Stimulated activated CD4-positive, alpha-beta T cell treated with anti-CD3 and anti-CD28 coated beads, Interleukin-4, amount 100 ng/mL, for 1 hour (primary cell): ENCODE results near the gene DUOXA2.

Experiments
- DNase-seq: peaks from one replicate; pipeline ENCODE4 v3.0.0-alpha.2; 2020

DUOXA2 gene

DNA sequence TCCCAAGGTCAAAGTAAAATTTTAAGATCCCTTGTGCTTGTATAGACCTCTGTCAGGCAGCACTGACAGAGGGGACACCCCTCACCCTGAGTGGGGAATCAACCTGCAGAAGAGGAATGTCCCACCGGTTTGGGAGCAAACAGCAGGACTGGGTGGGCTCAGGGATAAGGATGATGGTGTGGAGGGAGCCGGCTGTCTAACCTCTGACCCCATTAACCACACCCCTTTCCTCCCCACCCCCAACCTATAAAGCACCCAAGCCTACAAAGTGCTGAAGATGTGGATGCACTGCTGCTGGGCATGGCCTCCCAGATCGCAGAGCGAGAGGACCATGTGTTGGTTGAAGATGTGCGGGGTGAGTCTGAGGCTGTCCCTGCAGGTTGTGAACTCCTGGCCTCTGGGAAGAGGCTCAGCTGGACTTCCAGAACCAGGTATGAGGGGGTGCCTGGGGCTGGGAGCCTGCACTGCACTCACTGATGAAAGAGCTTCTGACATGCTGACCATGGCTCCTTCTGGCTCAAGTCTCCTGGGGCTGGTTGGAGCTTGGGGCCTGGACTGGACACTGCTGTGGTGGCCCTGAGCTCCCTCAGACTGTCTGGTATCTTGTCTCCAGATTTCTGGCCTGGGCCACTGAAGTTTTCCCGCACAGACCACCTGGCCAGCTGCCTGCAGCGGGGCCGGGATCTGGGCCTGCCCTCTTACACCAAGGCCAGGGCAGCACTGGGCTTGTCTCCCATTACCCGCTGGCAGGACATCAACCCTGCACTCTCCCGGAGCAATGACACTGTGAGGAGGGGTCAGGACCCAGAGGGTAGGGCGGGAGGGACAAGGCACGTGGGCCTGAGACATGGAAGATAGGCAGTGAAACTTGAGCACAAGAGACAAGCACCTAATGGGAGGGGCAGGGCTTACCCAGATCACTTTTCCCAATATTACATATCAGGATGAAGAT lies 25.0 kb downstream of the DUOXA2 start:
- no peak for DNase-seq

DNA sequence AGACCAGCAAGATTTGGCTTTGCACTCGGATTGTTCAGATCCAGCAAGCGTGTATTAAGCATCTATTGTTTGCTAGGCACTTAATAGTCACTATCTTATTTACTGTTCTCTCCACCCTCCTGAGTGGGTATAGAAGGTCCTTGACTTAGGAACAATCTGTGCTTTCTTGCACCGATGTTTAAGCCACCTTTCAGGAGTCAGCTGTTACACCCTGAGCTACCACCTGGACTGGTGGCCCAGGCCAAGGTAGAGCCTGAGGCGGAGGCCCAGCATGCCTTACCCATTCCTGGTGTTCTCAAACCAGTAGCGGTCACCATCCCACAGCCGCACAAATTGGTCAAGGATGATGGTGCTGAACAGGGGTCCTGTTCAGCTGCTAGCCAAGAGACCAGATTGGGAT lies 25.6 kb downstream of the DUOXA2 start:
- DNase-seq: no peak

- DNase-seq: no peak
Observed at GRCh38 chr15:45140557-45141250, 26.6 kb downstream of the DUOXA2 start.

DNA sequence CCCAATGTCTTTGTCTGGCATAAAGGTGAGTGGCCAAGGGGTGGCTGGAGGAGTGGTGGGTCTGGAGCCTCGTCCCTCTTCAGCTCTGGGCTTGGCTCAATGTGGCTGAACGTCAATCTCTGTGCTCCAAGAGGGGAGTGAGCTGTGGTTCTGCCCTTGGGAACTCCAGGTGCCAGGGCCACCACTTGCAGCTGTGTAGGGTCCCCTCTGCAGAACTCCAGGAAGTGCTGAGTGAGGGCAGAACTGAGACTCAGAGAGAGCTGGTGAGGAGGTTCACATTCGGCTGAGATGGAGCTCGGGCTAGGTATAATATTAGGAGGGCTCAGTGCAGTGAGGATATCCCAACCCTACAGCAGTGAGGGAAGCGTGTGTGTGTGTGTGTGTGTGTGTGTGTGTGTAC lies 27.3 kb downstream of the DUOXA2 start:
- no peak for DNase-seq

- DNase-seq: no peak
Observed at GRCh38 chr15:45143056-45143455, 28.9 kb downstream of the DUOXA2 start.

GRCh38 chr15:45143946-45144345 lies 29.8 kb downstream of the DUOXA2 start:
- DNase-seq: no peak

DNA sequence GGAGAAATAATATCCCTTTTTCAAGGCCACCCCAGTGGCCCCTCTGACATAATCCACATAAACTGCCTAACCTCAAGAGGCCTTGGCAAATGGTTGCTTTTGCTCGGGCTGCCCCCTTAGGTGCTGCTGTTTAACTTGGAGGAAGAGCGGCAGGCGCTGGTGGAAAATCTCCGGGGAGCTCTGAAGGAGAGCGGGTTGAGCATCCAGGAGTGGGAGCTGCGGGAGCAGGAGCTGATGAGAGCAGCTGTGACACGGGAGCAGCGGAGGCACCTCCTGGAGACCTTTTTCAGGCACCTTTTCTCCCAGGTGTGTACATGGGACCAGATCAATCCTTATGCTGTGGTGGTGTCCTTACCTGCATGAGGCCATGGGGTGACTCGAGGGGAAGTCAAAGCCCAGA lies 30.6 kb downstream of the DUOXA2 start:
- no peak for DNase-seq

DNA sequence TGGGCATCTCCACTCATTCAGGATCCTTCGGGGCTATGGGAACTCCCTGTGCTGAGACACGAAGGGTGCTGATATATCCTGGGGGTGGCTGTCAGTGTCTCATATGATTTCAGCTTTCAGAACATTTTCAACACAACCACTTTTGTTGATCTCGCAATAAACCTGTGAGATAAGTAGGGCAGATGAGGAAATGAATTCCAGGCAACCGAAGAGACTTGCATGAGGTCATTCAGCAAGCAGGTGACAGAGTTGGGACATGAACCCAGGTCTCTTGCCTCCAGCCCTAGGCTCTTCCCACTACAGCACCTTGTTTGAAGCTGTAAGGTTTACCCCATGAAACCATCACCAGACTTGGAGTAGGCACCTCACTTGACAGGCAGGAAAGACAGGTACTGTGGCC lies 32.3 kb downstream of the DUOXA2 start:
- no peak for DNase-seq

GRCh38 chr15:45147606-45148005 lies 33.5 kb downstream of the DUOXA2 start:
- no peak for DNase-seq

DNA sequence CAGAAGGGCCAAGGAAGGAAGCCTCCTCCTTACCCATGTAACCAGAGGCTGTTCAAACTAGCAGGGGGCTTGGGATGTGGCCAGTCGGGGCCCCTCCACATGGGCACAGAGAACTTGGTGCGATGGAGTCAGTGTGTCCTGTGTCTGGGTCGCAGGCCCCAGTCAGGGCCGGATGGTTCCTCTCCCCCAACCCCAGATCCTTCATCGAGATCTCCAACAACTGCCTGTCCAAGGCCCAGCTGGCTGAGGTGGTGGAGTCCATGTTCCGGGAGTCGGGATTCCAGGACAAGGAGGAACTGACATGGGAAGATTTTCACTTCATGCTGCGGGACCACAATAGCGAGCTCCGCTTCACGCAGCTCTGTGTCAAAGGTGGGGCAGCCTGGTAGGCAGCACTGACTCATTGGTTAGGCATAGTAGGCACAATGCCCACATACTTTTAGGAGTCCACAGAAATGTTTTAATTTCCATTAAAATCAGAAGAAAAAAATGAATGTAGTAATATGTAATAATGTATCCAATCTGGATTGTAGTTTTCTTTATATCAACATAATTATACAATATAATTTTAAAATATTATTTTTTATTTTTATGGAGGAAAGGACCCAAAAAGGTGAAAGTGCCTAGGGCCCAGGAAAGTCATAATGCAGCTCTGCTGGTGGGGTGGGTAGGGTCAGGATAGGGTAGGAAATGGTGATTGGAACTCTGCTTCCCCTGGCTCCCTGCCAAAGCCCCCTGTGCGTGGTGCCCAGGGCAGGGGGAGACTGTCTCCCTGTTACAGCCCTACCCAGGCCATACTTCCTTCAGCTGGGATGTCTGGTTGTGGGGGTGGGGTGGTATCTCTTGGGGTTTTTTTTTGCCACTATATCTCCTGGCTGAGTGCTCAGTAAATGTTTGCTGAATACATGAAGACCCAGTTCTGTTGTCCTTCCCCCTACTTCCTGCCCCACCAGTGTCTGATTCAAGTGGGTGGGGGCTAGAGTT lies 34.2 kb downstream of the DUOXA2 start:
- no peak for DNase-seq

DNA sequence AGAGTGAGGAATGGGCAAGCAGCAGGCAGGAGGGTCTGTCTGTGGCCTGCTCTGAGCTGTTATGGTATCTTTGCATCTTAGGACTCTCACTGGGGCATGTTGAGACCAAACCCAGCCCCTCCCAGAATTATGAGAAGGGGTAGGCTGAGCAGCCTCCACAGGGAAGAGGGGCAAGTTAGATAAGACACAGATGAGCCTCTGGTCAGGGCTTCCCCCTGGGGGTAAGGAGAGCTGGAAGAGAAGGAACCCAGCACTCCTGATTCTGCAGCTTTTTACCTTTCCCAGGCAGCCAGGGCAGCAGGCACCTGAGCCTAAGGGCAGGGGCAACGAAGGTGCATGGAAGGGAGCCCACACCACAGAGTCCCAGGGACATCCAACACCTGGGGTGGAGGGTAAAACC lies 34.9 kb downstream of the DUOXA2 start:
- DNase-seq: no peak

GRCh38 chr15:45150481-45150880 lies 36.4 kb downstream of the DUOXA2 start:
- DNase-seq: no peak

- DNase-seq: no peak
Observed at GRCh38 chr15:45150997-45151396, 36.9 kb downstream of the DUOXA2 start.

GRCh38 chr15:45151998-45152828 lies 38.1 kb downstream of the DUOXA2 start:
- no peak for DNase-seq

- DNase-seq: no peak
Observed at GRCh38 chr15:45155739-45156138, 41.6 kb downstream of the DUOXA2 start.

DNA sequence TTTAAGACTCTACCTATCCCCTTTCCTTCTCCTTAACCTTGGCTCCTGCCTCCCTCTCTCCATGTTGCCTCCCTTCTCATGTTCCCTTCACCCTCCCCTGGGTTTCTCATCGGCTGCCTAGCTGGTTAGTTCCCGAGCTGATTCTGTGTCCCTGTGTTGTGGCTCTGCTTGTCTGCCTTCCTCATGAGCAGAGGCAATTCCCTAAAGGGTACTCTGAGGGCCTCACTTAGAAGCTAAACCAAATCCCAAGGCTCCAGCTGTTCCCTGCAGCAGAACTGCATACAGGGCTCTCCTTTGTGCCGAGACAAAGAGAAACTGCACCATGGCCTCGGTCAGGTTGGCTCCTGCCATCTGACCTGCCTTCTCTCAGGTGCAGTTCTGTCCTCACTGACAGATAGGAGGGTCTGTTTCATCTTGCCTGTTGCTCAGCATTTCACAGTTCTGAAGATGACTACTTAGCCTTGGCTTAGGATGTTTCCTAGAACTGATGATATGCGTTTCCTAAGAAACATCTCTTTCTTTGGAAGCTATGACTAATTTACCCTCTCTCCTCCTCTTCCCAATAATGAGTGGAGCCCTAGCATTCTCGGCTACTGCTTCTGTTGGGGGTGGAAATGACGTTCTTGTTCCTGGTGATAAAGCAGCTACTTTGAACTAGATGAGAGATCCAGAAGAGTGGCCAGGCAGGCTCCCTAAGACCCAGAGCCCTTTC lies 42.8 kb downstream of the DUOXA2 start:
- DNase-seq: no peak

GRCh38 chr15:45157974-45158373 lies 43.8 kb downstream of the DUOXA2 start:
- no peak for DNase-seq

DNA sequence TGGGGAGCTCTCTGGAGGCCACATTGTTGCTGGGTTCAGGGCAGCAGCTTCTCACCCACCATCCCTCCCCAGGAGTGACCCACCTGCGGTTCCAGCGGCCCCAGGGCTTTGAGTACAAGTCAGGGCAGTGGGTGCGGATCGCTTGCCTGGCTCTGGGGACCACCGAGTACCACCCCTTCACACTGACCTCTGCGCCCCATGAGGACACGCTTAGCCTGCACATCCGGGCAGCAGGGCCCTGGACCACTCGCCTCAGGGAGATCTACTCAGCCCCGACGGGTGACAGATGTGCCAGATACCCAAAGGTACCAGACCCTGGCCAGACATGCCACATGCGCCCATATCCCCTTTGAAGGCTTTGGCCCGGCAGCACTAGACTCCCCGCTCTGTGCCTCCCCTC lies 47.5 kb downstream of the DUOXA2 start:
- DNase-seq: no peak

DNA sequence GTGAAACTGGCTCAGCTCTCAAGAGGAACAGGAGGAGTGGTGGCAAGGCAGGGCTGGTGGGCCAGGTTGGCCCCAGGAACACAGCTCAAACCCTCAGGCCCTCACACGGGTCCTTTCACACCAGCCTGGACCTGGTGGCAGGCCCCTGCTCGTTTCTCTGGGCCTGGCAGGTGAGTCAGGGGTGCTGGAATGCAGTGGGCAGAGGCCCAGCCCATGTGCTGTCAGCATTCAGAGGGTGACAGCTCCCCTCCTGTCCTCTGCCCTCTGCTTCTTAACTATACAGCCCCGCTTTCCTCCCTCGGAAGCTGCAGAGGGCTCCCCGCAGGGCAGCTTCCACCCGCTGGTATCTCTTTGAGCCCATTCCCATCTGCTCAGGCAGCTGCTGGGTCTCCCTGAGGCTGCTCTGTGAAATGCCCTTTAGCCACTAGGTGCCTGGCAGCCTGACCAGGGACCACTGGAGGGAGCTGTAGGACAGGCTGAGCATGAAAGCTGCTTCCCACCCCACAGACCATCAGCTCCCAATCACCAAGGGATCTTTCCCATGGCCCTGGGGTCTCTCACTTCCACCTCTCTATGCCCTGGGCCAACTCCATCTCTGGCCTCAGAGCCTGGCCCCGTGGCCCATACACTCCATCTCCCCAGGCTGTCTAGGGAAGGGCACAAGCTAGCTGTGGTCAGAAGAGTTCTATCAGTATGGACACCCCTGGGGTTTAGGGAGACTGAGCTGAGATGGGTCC lies 48.8 kb downstream of the DUOXA2 start:
- peak; percentile 60 for DNase-seq

- no peak for DNase-seq
Observed at GRCh38 chr15:45163508-45163856, 49.4 kb downstream of the DUOXA2 start.

DNA sequence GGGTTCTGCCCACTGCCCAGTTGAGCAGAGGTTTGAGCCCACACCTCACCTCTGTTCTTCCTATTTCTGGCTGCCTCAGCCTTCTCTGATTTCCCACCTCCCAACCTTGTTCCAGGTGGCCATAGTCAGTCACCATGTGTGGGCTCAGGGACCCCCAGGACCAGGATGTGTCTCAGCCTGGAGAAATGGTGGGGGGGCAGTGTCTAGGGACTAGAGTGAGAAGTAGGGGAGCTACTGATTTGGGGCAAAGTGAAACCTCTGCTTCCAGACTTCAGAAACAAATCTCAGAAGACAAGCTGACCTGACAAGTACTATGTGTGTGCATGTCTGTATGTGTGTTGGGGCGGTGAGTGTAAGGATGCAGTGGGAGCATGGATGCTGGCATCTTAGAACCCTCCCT lies 50.8 kb downstream of the DUOXA2 start:
- no peak for DNase-seq
